ENCODE measurements around the gene SCAANT1.
A peak's percentile ranks its signal among the peaks of the same experiment; 100 is the strongest.

The SCAANT1 gene

DNA sequence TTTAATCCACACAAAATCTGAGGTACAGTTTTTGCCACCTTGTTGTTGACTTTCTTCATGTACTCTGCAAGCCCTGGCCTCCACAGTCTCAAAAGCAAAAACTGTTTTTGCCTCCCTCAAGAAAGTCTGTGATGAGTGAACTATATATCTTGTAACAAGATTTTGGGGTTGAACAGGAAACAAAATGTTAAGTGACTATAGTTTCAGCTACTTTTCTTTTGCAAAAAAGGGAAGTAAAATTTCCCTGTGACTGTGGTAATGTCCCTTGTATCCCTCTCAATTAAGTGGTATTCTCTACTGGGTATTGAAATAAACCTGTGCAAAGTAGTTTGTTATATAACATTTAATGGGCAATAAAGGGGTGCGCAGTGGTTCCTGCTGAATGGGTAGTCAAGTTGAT is 21.3 kb upstream of the SCAANT1 start:
- no peak for DNase-seq

GRCh38 chr3:63932509-63933212 is 20.5 kb upstream of the SCAANT1 start:
- no peak for DNase-seq

- no peak for DNase-seq
These were observed 19.1 kb upstream of the SCAANT1 start for GRCh38 chr3:63931290-63931689.

GRCh38 chr3:63927422-63928280 is 15.5 kb upstream of the SCAANT1 start:
- no peak for DNase-seq

GRCh38 chr3:63926309-63926708 is 14.1 kb upstream of the SCAANT1 start:
- DNase-seq = no peak

DNA sequence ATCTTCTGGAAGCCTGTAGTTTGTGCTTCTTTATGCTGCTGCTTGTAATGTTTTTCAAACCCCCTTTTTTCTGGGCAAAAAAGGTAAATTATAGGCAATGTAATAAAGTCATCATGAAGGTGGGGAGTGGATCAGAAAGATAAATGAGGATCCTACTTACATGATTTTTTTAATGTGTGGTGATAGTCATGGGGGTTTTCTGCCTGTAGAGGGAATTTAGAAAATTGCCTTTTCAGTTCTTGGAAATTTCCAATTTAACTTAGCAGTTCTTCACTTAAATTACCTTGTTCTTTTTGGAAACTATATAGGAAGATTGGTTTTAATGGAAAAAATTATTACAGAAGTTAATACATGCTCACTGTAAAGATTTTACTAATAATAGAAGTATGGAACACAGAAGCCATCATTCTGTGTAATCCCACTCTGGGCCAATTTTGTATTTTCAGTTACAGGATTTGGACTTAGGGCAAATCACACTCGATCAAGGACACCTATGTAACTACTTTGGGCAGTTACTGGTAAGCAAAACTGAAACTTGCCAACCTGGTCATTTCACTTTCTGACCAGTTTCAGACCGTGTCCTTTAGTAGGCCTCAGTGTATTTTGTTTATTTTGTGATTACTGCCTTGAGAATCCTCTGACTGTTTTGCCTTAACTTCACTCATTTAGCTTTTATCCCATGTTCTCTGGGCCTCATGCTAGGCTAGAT is 10.5 kb upstream of the SCAANT1 start:
- no peak for DNase-seq

DNA sequence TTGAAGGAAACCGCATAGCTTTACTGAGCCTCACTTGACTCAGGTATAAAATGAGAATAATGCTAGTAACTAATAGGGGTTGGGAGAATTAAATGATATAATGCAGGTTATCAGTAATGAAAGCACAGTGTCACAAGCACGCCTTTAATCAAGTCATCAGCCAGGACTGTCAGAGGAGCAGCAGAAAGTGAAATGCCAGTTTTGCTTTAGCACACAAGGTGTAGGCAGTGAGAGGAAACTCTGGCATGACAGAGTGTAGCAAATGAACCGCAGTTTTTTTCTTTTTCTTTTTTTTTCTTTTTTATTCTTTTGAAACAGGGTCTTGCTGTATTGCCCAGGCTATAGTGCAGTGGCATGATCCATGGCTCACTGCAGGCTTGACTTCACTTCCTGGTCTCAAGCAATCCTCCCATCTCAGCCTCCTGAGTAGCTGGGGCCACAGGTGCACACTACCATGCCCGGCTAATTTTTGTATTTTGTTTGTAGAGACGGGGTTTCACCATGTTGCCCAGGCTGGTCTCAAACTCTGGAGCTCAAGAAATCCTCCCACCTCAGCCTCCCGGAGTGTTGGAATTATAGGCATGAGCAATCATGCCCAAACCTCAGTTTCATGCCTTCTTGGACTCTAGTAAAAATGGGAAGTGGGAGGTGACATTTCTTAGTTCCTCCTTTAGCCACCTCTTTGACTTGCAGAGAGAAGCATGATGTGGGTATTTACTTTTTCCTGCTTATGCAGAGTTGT is 9.7 kb upstream of the SCAANT1 start:
- no peak for DNase-seq

GRCh38 chr3:63920001-63920400 is 7.8 kb upstream of the SCAANT1 start:
- no peak for DNase-seq

- no peak for DNase-seq
These were observed 6.1 kb upstream of the SCAANT1 start for GRCh38 chr3:63918321-63918720.

- no peak for DNase-seq
These were observed 2.1 kb upstream of the SCAANT1 start for GRCh38 chr3:63914312-63914711.

GRCh38 chr3:63912768-63913588 is 795 bp upstream of the SCAANT1 start:
- DNase-seq = no peak

GRCh38 chr3:63911509-63911872 is 692 bp downstream of the SCAANT1 start:
- no peak for DNase-seq

- no peak for DNase-seq
These were observed 1.3 kb downstream of the SCAANT1 start for GRCh38 chr3:63910891-63911290.

GRCh38 chr3:63910001-63910400 is 2.2 kb downstream of the SCAANT1 start:
- DNase-seq = no peak

DNA sequence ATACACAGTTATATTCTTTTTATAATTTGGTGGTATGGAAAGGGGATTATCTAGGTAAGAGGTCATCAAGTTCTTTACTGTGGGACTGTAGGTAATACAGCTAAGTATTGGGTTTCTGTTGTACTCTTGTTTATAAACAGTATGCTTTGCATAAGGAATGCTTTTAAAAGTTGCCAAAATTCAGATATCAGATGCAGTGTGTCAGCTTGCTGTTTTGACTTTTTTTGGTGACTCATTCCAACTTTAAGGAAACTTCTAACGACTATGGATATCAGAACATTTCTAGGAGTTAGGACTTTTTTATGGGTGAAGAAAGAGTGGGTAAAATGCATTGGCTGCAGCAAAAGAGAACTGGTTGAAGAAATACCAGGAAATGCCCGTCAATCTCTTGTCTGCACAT is 2.8 kb downstream of the SCAANT1 start:
- no peak for DNase-seq

- no peak for DNase-seq
These were observed 3.4 kb downstream of the SCAANT1 start for GRCh38 chr3:63908776-63909175.

DNA sequence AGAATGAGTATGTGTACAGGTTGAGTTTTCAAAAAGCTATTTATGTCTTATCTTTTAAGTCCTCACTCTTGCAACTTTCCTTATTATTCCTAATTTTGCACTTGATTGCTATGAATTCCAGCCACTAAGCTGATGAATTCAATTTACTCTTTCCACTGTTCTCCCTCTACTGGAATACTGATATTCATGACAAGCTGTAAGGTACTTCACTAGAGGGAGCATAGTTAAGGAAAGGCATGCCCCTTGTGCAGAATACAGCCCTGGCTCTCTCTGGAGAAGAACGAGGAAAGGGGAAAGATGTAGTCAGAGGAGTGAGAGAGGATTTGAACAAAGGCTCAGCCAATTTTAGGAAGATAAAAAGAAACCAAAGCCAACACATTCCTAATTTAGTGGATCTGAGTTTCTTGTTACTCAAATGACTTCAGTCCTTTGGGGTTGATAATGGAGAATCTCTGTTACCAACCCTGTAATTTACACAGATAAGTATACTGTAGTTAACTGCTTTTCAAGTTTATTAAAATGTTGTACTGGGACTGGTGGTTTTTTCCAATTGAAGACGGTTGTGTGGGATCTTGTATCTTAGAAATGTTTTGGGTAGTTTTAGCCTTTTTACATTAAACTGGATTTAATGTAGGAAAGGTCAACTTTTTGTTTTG is 4.0 kb downstream of the SCAANT1 start:
- no peak for DNase-seq

GRCh38 chr3:63905731-63906620 is 6.2 kb downstream of the SCAANT1 start:
- DNase-seq = no peak

- peak; percentile 40 for DNase-seq
These were observed 11.7 kb downstream of the SCAANT1 start for GRCh38 chr3:63900459-63900858.

- no peak for DNase-seq
These were observed 12.2 kb downstream of the SCAANT1 start for GRCh38 chr3:63900010-63900409.
